Neuronal stem cell (in vitro differentiated cells): ENCODE measurements around the gene CCDC87.
"Not testable (repeated sequence)": the region's sequence is repeated elsewhere in the genome, so short reads cannot be mapped to it uniquely, and the experiment has no call there.

Experiments
- DNase-seq: peaks from one replicate; pipeline ENCODE4 v3.0.0-alpha.2; 2013; ENCODE audit warnings: low spot score
- H2AFZ ChIP-seq: one replicate; pipeline ENCODE4 v1.6.1; 2013; ENCODE audit warnings: mild to moderate bottlenecking, low read length, inconsistent platforms
- H2AK5ac ChIP-seq: 2 replicates; pipeline ENCODE4 v1.6.1; 2013; ENCODE audit warnings: low read depth, mild to moderate bottlenecking, inconsistent platforms, low read length, moderate library complexity, mixed read lengths
- H2BK120ac ChIP-seq: 2 replicates; pipeline ENCODE4 v1.6.1; 2013; ENCODE audit warnings: low read depth, mild to moderate bottlenecking, inconsistent platforms, low read length, moderate library complexity, mixed read lengths
- H2BK12ac ChIP-seq: one replicate; pipeline ENCODE4 v1.6.1; 2013; ENCODE audit warnings: low read length, inconsistent platforms
- H2BK15ac ChIP-seq: 2 replicates; pipeline ENCODE4 v1.6.1; 2013; ENCODE audit warnings: mild to moderate bottlenecking, low read length, inconsistent platforms, mixed read lengths
- H2BK5ac ChIP-seq: one replicate; pipeline ENCODE4 v1.6.1; 2013; ENCODE audit warnings: inconsistent platforms, mild to moderate bottlenecking, low read length, moderate library complexity
- H3K14ac ChIP-seq: one replicate; pipeline ENCODE4 v1.6.1; 2013; ENCODE audit warnings: low read length, inconsistent platforms
- H3K18ac ChIP-seq: 2 replicates; pipeline ENCODE4 v1.6.1; 2013; ENCODE audit warnings: low read length, inconsistent platforms
- H3K23ac ChIP-seq: 2 replicates; pipeline ENCODE4 v1.6.1; 2013; ENCODE audit warnings: low read depth, mild to moderate bottlenecking, mixed read lengths, low read length, inconsistent platforms; ENCODE audit not compliant: poor library complexity
- H3K27ac ChIP-seq: replicated peaks from 3 replicates; pipeline ENCODE4 v1.5.1; 2013; ENCODE audit warnings: low read length, inconsistent platforms
- H3K27me3 ChIP-seq, 3 experiments: 2 replicates each; pipeline ENCODE4 v1.6.1; 2013; ENCODE audit warnings: low read length in 3 of 3, mild to moderate bottlenecking in 2 of 3, inconsistent platforms in 1 of 3, low read depth in 1 of 3, mixed read lengths in 1 of 3, moderate library complexity in 1 of 3; ENCODE audit not compliant: control insufficient read depth in 3 of 3, insufficient read depth in 3 of 3
- H3K36me3 ChIP-seq, 2 donors: replicated peaks in 1 of 2; 2 replicates each; pipeline ENCODE4 v1.6.1; 2013; ENCODE audit warnings: low read length in 2 of 2; ENCODE audit not compliant: control insufficient read depth in 2 of 2, insufficient read depth in 2 of 2
- H3K4ac ChIP-seq: 2 replicates; pipeline ENCODE4 v1.6.1; 2013; ENCODE audit warnings: inconsistent platforms, mild to moderate bottlenecking, low read length, moderate library complexity
- H3K4me1 ChIP-seq, 2 donors: 1 replicate in 1 of 2; 2 replicates in 1 of 2; pipeline ENCODE4 v1.6.1; 2013; ENCODE audit warnings: low read length in 2 of 2, low read depth in 1 of 2; ENCODE audit not compliant: control insufficient read depth in 2 of 2, insufficient read depth in 1 of 2
- H3K4me2 ChIP-seq: one replicate; pipeline ENCODE4 v1.6.1; 2013; ENCODE audit warnings: mild to moderate bottlenecking, low read length, inconsistent platforms; ENCODE audit not compliant: insufficient read depth, poor library complexity, severe bottlenecking
- H3K4me3 ChIP-seq, 2 donors: 2 replicates each; pipeline ENCODE4 v1.5.1; 2013; ENCODE audit warnings: low read length in 2 of 2, mild to moderate bottlenecking in 2 of 2, inconsistent platforms in 1 of 2, moderate library complexity in 1 of 2
- H3K79me1 ChIP-seq: one replicate; pipeline ENCODE4 v1.6.1; 2013; ENCODE audit warnings: low read depth, mild to moderate bottlenecking, inconsistent platforms, low read length, moderate library complexity
- H3K9ac ChIP-seq: one replicate; pipeline ENCODE4 v1.6.1; 2013; ENCODE audit warnings: mild to moderate bottlenecking, low read depth, low read length, inconsistent platforms; ENCODE audit not compliant: poor library complexity
- H3K9me3 ChIP-seq, 2 donors: replicated peaks in 1 of 2; 2 replicates each; pipeline versions ENCODE3 to v1.6.1; 2013; ENCODE audit warnings: low read length in 2 of 2, mild to moderate bottlenecking in 2 of 2, inconsistent platforms in 1 of 2, low read depth in 1 of 2, mixed read lengths in 1 of 2, moderate library complexity in 1 of 2; ENCODE audit not compliant: control insufficient read depth in 2 of 2, insufficient read depth in 1 of 2
- H4K8ac ChIP-seq: one replicate; pipeline ENCODE4 v1.6.1; 2013; ENCODE audit warnings: low read depth, mild to moderate bottlenecking, inconsistent platforms, low read length, moderate library complexity
- H4K91ac ChIP-seq: one replicate; pipeline ENCODE4 v1.6.1; 2013; ENCODE audit warnings: low read length, low read depth, mild to moderate bottlenecking, inconsistent platforms; ENCODE audit not compliant: poor library complexity
- WGBS, 2 donors: extraction: QIAGEN DNeasy Blood & Tissue Kit; methylation state at CpG; one replicate each; pipeline ENCODE4 v1.1.7; 2013; ENCODE audit warnings: missing lambda C conversion rate in 2 of 2, mixed read lengths in 1 of 2; ENCODE audit not compliant: insufficient read length in 2 of 2, insufficient replicate concordance in 1 of 2; ENCODE audit errors: extremely low coverage in 2 of 2; 5-methylcytosine and 5-hydroxymethylcytosine counted together

CCDC87 gene

GRCh38 chr11:66543263-66544107 lies 49.4 kb downstream of the CCDC87 start:
- peak overlapping the region; percentile 32 for H3K18ac ChIP-seq
- H3K9ac ChIP-seq, result peak overlapping the region; percentile 70
- H4K8ac ChIP-seq, result no peak overlapping the region
- no peak overlapping the region for H2BK120ac ChIP-seq
- WGBS, 2 donors, result no CpG with 5 or more reads among the region's 26 CpGs
- no peak overlapping the region for H3K4ac ChIP-seq
- DNase-seq, result no peak
- no peaks in the 10 kb centered on the region for H3K27me3 ChIP-seq
- no peaks in the 10 kb centered on the region for H3K79me1 ChIP-seq
- H3K4me2 ChIP-seq, result no peak overlapping the region
- H3K4me3 ChIP-seq, result peak overlapping the region in 1 of 2 donors; percentile 4
- H2AK5ac ChIP-seq, result peak overlapping the region; percentile 67
- peaks cover 19 to 28% of the 10 kb centered on the region in 2 donors for H3K4me1 ChIP-seq
- H4K91ac ChIP-seq, result no peak overlapping the region
- H3K27ac ChIP-seq, result no peak overlapping the region
- peak overlapping the region; percentile 4 for H2BK12ac ChIP-seq
- peaks cover 9 to 16% of the 10 kb centered on the region in 2 donors for H3K36me3 ChIP-seq
- H3K23ac ChIP-seq, result no peak overlapping the region
- H3K9me3 ChIP-seq, result no peaks in the 10 kb centered on the region
- peak overlapping the region; percentile 83 for H2AFZ ChIP-seq
- peak overlapping the region; percentile 8 for H2BK5ac ChIP-seq
- no peak overlapping the region for H3K14ac ChIP-seq
- H2BK15ac ChIP-seq, result no peak overlapping the region

GRCh38 chr11:66542362-66542761 lies 50.5 kb downstream of the CCDC87 start:
- no peak overlapping the region for H2AFZ ChIP-seq
- H2BK5ac ChIP-seq, result no peak overlapping the region
- no peak overlapping the region for H2BK15ac ChIP-seq
- H3K79me1 ChIP-seq, result no peaks in the 10 kb centered on the region
- no peak overlapping the region for H3K23ac ChIP-seq
- no peak overlapping the region for H3K14ac ChIP-seq
- peak overlapping the region; percentile 2 for H2BK120ac ChIP-seq
- H3K27me3 ChIP-seq, result no peaks in the 10 kb centered on the region
- no peak overlapping the region for H3K27ac ChIP-seq
- no peaks in the 10 kb centered on the region for H3K9me3 ChIP-seq
- peak overlapping the region; percentile 61 for H3K9ac ChIP-seq
- H4K91ac ChIP-seq, result no peak overlapping the region
- H3K4me3 ChIP-seq, result peak overlapping the region in 1 of 2 donors; percentile 14
- H3K4me2 ChIP-seq, result no peak overlapping the region
- DNase-seq, result no peak
- WGBS, 2 donors, result no CpG with 5 or more reads among the region's 10 CpGs
- H2AK5ac ChIP-seq, result peak overlapping the region; percentile 17
- H3K4ac ChIP-seq, result no peak overlapping the region
- H4K8ac ChIP-seq, result no peak overlapping the region
- H3K18ac ChIP-seq, result no peak overlapping the region
- H2BK12ac ChIP-seq, result no peak overlapping the region
- H3K4me1 ChIP-seq, result peaks cover 14 to 19% of the 10 kb centered on the region in 2 donors
- H3K36me3 ChIP-seq, result peaks cover 9 to 16% of the 10 kb centered on the region in 2 donors

GRCh38 chr11:66541892-66542291 lies 51.0 kb downstream of the CCDC87 start:
- no peak overlapping the region for H3K4me3 ChIP-seq
- no peaks in the 10 kb centered on the region for H3K79me1 ChIP-seq
- no peak overlapping the region for H3K4ac ChIP-seq
- H3K9ac ChIP-seq, result peak overlapping the region; percentile 61
- peak overlapping the region; percentile 18 for H3K4me2 ChIP-seq
- H4K91ac ChIP-seq, result no peak overlapping the region
- no peaks in the 10 kb centered on the region for H3K27me3 ChIP-seq
- no CpG with 5 or more reads among the region's 4 CpGs for WGBS, 2 donors
- H2AK5ac ChIP-seq, result no peak overlapping the region
- no peak overlapping the region for H2BK15ac ChIP-seq
- peak overlapping the region; percentile 60 for H3K23ac ChIP-seq
- no peak overlapping the region for H4K8ac ChIP-seq
- peak overlapping the region; percentile 14 for H2BK12ac ChIP-seq
- no peak for DNase-seq
- no peak overlapping the region for H3K27ac ChIP-seq
- H3K9me3 ChIP-seq, result no peaks in the 10 kb centered on the region
- no peak overlapping the region for H3K14ac ChIP-seq
- H2BK120ac ChIP-seq, result no peak overlapping the region
- H2AFZ ChIP-seq, result no peak overlapping the region
- peaks cover 9 to 20% of the 10 kb centered on the region in 2 donors for H3K36me3 ChIP-seq
- no peak overlapping the region for H3K18ac ChIP-seq
- no peak overlapping the region for H2BK5ac ChIP-seq
- H3K4me1 ChIP-seq, result peaks cover 9 to 14% of the 10 kb centered on the region in 2 donors

- not testable (repeated sequence) for H2BK12ac ChIP-seq, H2BK15ac ChIP-seq, H3K27me3 ChIP-seq, DNase-seq, H3K4me3 ChIP-seq, H4K8ac ChIP-seq, H4K91ac ChIP-seq, H3K4me2 ChIP-seq, H3K9ac ChIP-seq, H3K18ac ChIP-seq, H3K23ac ChIP-seq, H2AFZ ChIP-seq, H3K14ac ChIP-seq, H3K27ac ChIP-seq, H2AK5ac ChIP-seq, H3K9me3 ChIP-seq, H2BK120ac ChIP-seq, H3K79me1 ChIP-seq, H3K4ac ChIP-seq, H2BK5ac ChIP-seq
- peaks cover 9 to 12% of the 10 kb centered on the region in 2 donors for H3K4me1 ChIP-seq
- H3K36me3 ChIP-seq, result peaks cover 9 to 29% of the 10 kb centered on the region in 2 donors
- no CpG with 5 or more reads among the region's 8 CpGs for WGBS, 2 donors
Measured at GRCh38 chr11:66540598-66540997, 52.3 kb downstream of the CCDC87 start.
